Panc1 (cell line): Measurements from ENCODE around the gene COPZ2.

Experiments
- POLR2AphosphoS5 ChIP-seq: IDR thresholded peaks from 2 replicates; pipeline ENCODE4 v1.6.1; 2012; ENCODE audit warnings: mild to moderate bottlenecking, low read depth, low read length, moderate library complexity
- TF ChIP-seq, protein P1 (sequence below): fragments of 450-650 bp; IDR thresholded peaks from 2 replicates; pipeline ENCODE4 v1.5.1; 2017; ENCODE audit warnings: mild to moderate bottlenecking
- TF ChIP-seq, protein P2 (sequence below), 2 experiments: IDR thresholded peaks; 2 replicates each; pipeline ENCODE4 v1.6.1; 2011 to 2012; ENCODE audit warnings: low read depth in 2 of 2, control low read depth in 1 of 2, low read length in 1 of 2, mild to moderate bottlenecking in 1 of 2, moderate library complexity in 1 of 2; ENCODE audit not compliant: insufficient read depth in 1 of 2

DNA sequence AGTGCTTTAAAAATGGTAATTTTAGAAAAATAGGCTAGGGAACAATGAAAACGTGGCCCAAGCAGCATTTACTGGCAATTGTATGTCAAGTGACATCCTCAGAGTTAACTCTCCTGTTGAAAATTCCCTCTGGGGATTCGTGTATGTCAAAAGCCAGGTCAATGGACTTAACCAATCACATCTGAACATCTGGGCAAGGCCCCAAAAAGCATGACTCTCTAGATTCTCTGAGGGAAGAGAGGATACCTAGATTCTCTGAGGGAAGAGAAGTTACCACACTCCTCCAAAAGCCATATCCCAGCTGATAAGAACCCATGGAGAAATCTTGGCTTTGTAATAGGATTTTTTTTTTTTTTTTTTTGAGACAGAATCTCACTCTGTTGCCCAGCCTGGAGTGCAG, 34.1 kb upstream of the COPZ2 start:
- TF ChIP-seq, protein P1, sequence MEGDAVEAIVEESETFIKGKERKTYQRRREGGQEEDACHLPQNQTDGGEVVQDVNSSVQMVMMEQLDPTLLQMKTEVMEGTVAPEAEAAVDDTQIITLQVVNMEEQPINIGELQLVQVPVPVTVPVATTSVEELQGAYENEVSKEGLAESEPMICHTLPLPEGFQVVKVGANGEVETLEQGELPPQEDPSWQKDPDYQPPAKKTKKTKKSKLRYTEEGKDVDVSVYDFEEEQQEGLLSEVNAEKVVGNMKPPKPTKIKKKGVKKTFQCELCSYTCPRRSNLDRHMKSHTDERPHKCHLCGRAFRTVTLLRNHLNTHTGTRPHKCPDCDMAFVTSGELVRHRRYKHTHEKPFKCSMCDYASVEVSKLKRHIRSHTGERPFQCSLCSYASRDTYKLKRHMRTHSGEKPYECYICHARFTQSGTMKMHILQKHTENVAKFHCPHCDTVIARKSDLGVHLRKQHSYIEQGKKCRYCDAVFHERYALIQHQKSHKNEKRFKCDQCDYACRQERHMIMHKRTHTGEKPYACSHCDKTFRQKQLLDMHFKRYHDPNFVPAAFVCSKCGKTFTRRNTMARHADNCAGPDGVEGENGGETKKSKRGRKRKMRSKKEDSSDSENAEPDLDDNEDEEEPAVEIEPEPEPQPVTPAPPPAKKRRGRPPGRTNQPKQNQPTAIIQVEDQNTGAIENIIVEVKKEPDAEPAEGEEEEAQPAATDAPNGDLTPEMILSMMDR: no peak
- TF ChIP-seq POLR2AphosphoS5: no peak
- TF ChIP-seq, protein P2, sequence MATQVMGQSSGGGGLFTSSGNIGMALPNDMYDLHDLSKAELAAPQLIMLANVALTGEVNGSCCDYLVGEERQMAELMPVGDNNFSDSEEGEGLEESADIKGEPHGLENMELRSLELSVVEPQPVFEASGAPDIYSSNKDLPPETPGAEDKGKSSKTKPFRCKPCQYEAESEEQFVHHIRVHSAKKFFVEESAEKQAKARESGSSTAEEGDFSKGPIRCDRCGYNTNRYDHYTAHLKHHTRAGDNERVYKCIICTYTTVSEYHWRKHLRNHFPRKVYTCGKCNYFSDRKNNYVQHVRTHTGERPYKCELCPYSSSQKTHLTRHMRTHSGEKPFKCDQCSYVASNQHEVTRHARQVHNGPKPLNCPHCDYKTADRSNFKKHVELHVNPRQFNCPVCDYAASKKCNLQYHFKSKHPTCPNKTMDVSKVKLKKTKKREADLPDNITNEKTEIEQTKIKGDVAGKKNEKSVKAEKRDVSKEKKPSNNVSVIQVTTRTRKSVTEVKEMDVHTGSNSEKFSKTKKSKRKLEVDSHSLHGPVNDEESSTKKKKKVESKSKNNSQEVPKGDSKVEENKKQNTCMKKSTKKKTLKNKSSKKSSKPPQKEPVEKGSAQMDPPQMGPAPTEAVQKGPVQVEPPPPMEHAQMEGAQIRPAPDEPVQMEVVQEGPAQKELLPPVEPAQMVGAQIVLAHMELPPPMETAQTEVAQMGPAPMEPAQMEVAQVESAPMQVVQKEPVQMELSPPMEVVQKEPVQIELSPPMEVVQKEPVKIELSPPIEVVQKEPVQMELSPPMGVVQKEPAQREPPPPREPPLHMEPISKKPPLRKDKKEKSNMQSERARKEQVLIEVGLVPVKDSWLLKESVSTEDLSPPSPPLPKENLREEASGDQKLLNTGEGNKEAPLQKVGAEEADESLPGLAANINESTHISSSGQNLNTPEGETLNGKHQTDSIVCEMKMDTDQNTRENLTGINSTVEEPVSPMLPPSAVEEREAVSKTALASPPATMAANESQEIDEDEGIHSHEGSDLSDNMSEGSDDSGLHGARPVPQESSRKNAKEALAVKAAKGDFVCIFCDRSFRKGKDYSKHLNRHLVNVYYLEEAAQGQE (IDR thresholded peaks at IDR 0.05; ENCODE audit: insufficient read depth in 1 of 2, low read depth in 2 of 2, low read length in 1 of 2): no peak
